ENCODE results near the gene RNF2.

GRCh38 chr1:185080422-185080821, 35.1 kb downstream of the RNF2 start:
- TF ChIP-seq POLR2A (IDR thresholded peaks at IDR 0.05) (no peak), CTCF (IDR thresholded peaks at IDR 0.05) (no peak), EP300 (IDR thresholded peaks at IDR 0.05) (no peak)

Data from suprapubic skin (tissue), 3 donors.